ENCODE results near the gene SPECC1L. TPM values are rescaled to one million over a fixed set of nuclear protein-coding genes. Genes with fewer than 3 reads are reported as not detected.

Gene SPECC1L
- total and polyA plus RNA-seq, 2 of the 8 experiments (the other 6 are each of a cell fraction or from before 2014, with no cell fraction given): 15.7 to 61.6 TPM

DNA sequence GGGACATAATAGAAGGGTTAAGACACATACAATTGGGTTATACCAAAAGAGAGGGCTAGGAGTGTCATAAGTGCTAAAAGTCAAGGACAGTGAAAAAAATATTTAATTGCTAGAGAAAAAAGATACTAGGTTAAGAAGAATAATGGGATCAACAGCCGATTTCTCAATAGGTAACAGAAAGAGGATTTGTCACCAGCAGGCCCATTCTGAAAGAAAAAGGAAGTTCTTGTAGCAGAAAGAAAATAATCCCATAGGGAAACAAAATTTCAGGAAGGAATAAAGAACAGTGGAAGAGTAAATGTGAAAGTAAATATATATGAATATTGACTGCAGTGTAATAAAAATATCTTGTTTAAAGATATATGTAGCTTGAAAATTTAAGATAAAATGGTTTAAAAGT is 113.5 kb downstream of the SPECC1L start:
- ChIA-PET POLR2A (ENCODE audit: partially characterized antibody) (no interaction called here), CTCF (ENCODE audit: partially characterized antibody) (no interaction called here)
- TF ChIP-seq CEBPB (IDR thresholded peaks at IDR 0.05; ENCODE audit: low read depth, low read length) (no peak), TEAD4 (IDR thresholded peaks at IDR 0.05; ENCODE audit: low read depth, low read length) (no peak), SIX5 (IDR thresholded peaks at IDR 0.05; ENCODE audit: low read depth, low read length) (no peak), RXRA (IDR thresholded peaks at IDR 0.05; ENCODE audit: insufficient read depth, low read depth, low read length) (no peak), KDM5A (IDR thresholded peaks at IDR 0.05; ENCODE audit: low read length) (no peak), TAF1 (IDR thresholded peaks at IDR 0.05; ENCODE audit: low read depth, low read length) (no peak), KDM1A (IDR thresholded peaks at IDR 0.05; ENCODE audit: borderline replicate concordance, low read length) (no peak), KDM4A (IDR thresholded peaks at IDR 0.05; ENCODE audit: low read depth, low read length, severe bottlenecking) (no peak), SUZ12 (IDR thresholded peaks at IDR 0.05; ENCODE audit: low read length) (no peak), EP300 (IDR thresholded peaks at IDR 0.05; ENCODE audit: borderline replicate concordance in 1 of 2, low read depth in 2 of 2, low read length in 2 of 2) (no peak)
- TF ChIP-seq, protein P1, sequence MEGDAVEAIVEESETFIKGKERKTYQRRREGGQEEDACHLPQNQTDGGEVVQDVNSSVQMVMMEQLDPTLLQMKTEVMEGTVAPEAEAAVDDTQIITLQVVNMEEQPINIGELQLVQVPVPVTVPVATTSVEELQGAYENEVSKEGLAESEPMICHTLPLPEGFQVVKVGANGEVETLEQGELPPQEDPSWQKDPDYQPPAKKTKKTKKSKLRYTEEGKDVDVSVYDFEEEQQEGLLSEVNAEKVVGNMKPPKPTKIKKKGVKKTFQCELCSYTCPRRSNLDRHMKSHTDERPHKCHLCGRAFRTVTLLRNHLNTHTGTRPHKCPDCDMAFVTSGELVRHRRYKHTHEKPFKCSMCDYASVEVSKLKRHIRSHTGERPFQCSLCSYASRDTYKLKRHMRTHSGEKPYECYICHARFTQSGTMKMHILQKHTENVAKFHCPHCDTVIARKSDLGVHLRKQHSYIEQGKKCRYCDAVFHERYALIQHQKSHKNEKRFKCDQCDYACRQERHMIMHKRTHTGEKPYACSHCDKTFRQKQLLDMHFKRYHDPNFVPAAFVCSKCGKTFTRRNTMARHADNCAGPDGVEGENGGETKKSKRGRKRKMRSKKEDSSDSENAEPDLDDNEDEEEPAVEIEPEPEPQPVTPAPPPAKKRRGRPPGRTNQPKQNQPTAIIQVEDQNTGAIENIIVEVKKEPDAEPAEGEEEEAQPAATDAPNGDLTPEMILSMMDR (IDR thresholded peaks at IDR 0.05; ENCODE audit: control extremely low read depth in 1 of 3, insufficient read depth in 1 of 3, low read depth in 1 of 3, low read length in 3 of 3): no peak
- TF ChIP-seq, protein P2, sequence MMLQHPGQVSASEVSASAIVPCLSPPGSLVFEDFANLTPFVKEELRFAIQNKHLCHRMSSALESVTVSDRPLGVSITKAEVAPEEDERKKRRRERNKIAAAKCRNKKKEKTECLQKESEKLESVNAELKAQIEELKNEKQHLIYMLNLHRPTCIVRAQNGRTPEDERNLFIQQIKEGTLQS (IDR thresholded peaks at IDR 0.05; ENCODE audit: insufficient read depth, low read depth, low read length): no peak

More for the DNA sequence above, 113.5 kb downstream of the SPECC1L start:
- Histone ChIP-seq H3K9ac (replicated peaks in 1 of 4; ENCODE audit: extremely low read depth in 1 of 4, low read depth in 3 of 4, low read length in 3 of 4) (no peak overlapping the region), H3K14ac (ENCODE audit: insufficient read length) (no peak overlapping the region), H3K27me3 (replicated peaks in 1 of 4; ENCODE audit: control insufficient read depth in 3 of 4, extremely low read depth in 1 of 4, insufficient read depth in 3 of 4, low read length in 3 of 4) (no peaks in the 10 kb centered on the region), H3K79me1 (ENCODE audit: low read depth, low read length) (no peaks in the 10 kb centered on the region), H2AK5ac (ENCODE audit: low read depth, low read length) (no peak overlapping the region), H3K4me3 (ENCODE audit: extremely low read depth in 1 of 4, insufficient read depth in 2 of 4, low read depth in 3 of 4, low read length in 4 of 4) (no peak overlapping the region), H2AFZ (ENCODE audit: low read length) (no peak overlapping the region), H2BK20ac (ENCODE audit: low read length) (no peak overlapping the region), H3K56ac (replicated peaks; ENCODE audit: insufficient read length, low read depth, low read length) (no peak overlapping the region), H2BK5ac (ENCODE audit: low read depth, low read length) (no peak overlapping the region), H2BK12ac (ENCODE audit: low read depth, low read length) (no peak overlapping the region), H4K20me1 (replicated peaks in 1 of 2; ENCODE audit: control insufficient read depth in 1 of 2, insufficient read depth in 2 of 2, low read length in 2 of 2) (no peaks in the 10 kb centered on the region), H3K27ac (ENCODE audit: low read depth, low read length) (no peak overlapping the region), H2BK120ac (replicated peaks; ENCODE audit: low read depth, low read length) (no peak overlapping the region), H4K91ac (replicated peaks; ENCODE audit: insufficient read length, low read length) (no peak overlapping the region), H3K79me2 (ENCODE audit: control insufficient read depth in 1 of 2, insufficient read depth in 2 of 2, low read length in 2 of 2) (no peaks in the 10 kb centered on the region), H3K9me3 (ENCODE audit: insufficient read depth in 2 of 2, low read depth in 1 of 2, low read length in 1 of 2) (no peaks in the 10 kb centered on the region), H3K4ac (replicated peaks; ENCODE audit: insufficient read length, low read depth, low read length) (no peak overlapping the region), H2BK15ac (ENCODE audit: low read length) (no peak overlapping the region), H4K5ac (ENCODE audit: insufficient read length, low read depth, low read length) (no peak overlapping the region), H3K23ac (ENCODE audit: insufficient read length) (no peak overlapping the region), H3K4me1 (replicated peaks in 1 of 4; ENCODE audit: control insufficient read depth in 3 of 4, insufficient read depth in 4 of 4, low read length in 3 of 4) (no peaks in the 10 kb centered on the region), H4K8ac (ENCODE audit: extremely low read depth, insufficient read depth, low read length) (no peak overlapping the region), H3K36me3 (ENCODE audit: control insufficient read depth in 2 of 4, insufficient read depth in 4 of 4, low read length in 3 of 4) (peaks cover 0 to 6% (median 4%) of the 10 kb centered on the region in 4 experiments; a peak in 5 of 8 replicates), H3K18ac (ENCODE audit: extremely low read depth, low read length) (no peak overlapping the region), H3K23me2 (ENCODE audit: low read depth, low read length) (no peaks in the 10 kb centered on the region), H3K4me2 (ENCODE audit: insufficient read depth in 1 of 2, low read depth in 2 of 2, low read length in 2 of 2) (no peak overlapping the region)
- DNase-seq (ENCODE audit: low read depth in 1 of 2, low spot score in 2 of 2): no peak
- WGBS, 2 experiments (ENCODE audit: extremely low coverage in 1 of 2, insufficient coverage in 1 of 2, insufficient read length in 1 of 2, insufficient replicate concordance in 2 of 2, low coverage in 1 of 2, low lambda C conversion rate in 2 of 2, missing lambda C conversion rate in 1 of 2): 100% methylated on average over 1 of the region's 1 CpG; no CpG with 5 or more reads in 1 of the 2 experiments
- FAIRE-seq: no peak
